DND-41 (cell line): ENCODE measurements around the gene SORCS1.

ENCODE experiments used
- CTCF ChIP-seq: IDR thresholded peaks from 2 replicates; pipeline ENCODE4 v1.5.1; 2012; ENCODE audit warnings: borderline replicate concordance, low read length, moderate library complexity, mild to moderate bottlenecking; ENCODE audit not compliant: poor library complexity, severe bottlenecking; ENCODE audit errors: extremely low read depth
- EZH2 ChIP-seq: IDR thresholded peaks from 3 replicates; pipeline ENCODE4 v1.6.1; 2012; ENCODE audit warnings: borderline replicate concordance, low read depth, mild to moderate bottlenecking, moderate library complexity, low read length, inconsistent platforms; ENCODE audit not compliant: severe bottlenecking

GRCh38 chr10:107129000-107129399, 35.5 kb downstream of the SORCS1 start:
- TF ChIP-seq CTCF (no peak), EZH2 (no peak)
